ENCODE results near the gene FOXC2.
"Not testable (repeated sequence)": the region's sequence is repeated elsewhere in the genome, so short reads cannot be mapped to it uniquely, and the experiment has no call there.

FOXC2 gene

GRCh38 chr16:86575095-86575685 is 8.6 kb downstream of the FOXC2 start:
- DNase-seq = no peak

DNA sequence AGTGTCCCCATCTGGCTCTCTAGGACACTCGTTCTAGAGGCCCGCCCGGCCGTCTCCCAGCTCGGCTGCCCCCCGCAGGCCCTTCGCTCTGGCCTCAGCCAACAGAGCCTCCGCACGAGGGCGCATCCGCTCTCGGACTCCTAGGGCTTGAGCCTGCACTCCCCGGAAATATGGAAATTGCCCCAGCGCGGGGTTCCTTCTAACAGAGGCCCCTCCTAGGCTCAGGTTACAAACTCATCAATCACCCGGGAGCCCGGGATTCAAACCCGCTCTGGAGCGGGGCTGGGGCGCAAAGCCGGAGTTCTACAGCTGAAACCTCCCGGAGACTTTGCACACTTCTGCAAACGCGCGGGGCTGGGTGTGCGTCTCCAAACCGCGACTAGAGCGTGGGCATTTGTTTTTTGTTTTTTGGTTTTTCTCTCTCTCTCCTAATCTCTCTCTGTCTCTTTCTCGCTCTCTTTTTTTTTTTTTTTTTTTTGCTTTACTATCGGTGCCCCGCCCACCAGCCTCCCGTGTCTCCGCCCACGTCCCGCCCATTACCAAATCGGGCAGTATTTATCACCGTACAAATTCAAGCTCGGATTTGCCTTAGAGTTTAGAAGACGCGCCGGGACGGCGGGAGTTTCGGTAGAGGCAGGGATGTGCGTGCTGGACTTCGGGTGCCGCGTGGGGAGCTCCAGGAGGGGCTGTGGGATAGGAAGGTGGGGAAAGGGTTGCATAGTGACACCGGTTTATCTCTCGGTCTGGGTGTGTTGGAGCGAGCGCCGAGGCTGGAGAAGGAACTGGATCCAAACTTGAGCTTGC is 9.3 kb downstream of the FOXC2 start:
- DNase-seq = peak in 1 of 4 experiments; percentile 3

GRCh38 chr16:86576591-86577313 is 10.1 kb downstream of the FOXC2 start:
- no peak for DNase-seq

- no peak for DNase-seq
These were observed 10.8 kb downstream of the FOXC2 start for GRCh38 chr16:86577314-86577971.

DNA sequence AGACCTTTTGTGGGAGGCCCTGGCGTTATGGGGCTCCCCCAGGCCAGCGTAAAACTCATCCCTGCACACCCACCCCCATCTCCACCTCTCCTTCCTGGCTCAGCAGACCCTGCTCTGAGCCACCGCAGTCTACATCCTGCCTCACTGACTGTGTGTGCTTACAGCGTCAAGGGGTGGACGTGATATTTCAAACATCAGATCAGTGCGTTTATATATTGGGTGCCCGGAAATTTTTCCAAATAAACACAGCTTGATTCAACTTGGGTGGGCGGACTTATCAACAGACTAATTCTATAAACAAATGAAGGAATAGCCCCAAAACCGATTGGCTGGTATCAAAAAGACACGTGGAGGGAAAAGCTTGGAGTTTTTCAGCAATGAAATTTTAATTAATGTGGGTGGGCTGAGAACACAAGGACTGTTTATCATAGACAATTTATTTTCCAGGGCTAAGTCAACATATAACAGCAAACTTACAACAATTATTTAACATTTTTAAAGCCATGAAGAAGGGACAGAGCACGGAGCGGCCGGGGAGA is 11.5 kb downstream of the FOXC2 start, which contains the start of gene FOXL1:
Gene FOXL1, plus strand, starts transcription at position 489 of the 539 bp plus-strand sequence. CDS start 175 bp downstream, outside the sequence.
- no peak for DNase-seq

- DNase-seq = no peak
These were observed 12.1 kb downstream of the FOXC2 start for GRCh38 chr16:86578611-86579267.

- DNase-seq = no peak
These were observed 12.8 kb downstream of the FOXC2 start for GRCh38 chr16:86579268-86580062.

- DNase-seq = no peak
These were observed 13.6 kb downstream of the FOXC2 start for GRCh38 chr16:86580063-86580790.

- DNase-seq = no peak
These were observed 14.2 kb downstream of the FOXC2 start for GRCh38 chr16:86580791-86581170.

- DNase-seq = no peak
These were observed 14.8 kb downstream of the FOXC2 start for GRCh38 chr16:86581458-86581857.

DNA sequence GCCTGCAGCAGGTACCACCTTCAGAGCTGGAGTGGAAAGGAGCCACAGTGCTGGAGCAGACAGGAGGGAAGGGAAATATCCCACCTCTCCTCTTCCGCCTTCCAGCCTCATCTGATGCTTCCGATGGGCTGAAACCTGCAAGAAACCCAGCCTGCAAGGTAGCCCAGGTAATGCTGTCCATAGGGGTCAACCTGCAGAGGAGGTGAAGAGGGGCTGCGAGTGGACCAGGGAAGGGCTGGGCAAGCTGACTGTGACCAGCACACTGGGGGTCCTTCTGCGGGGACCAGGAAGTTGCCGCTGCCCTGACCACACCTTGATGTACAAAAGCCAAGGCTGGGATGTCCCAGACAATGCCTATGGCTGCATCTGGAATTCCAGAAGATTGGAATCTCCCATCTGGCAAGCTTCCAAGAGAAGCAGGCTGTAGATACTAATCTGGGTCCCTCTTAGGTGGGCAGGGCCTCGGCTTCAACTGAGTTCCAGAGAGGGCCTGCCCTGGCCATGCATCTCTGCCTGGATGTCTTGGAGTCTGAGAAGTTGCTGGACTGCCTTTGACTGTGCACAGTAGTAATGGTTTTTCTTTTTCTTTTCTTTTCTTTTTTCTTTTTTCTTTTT is 17.5 kb downstream of the FOXC2 start:
- DNase-seq = no peak

DNA sequence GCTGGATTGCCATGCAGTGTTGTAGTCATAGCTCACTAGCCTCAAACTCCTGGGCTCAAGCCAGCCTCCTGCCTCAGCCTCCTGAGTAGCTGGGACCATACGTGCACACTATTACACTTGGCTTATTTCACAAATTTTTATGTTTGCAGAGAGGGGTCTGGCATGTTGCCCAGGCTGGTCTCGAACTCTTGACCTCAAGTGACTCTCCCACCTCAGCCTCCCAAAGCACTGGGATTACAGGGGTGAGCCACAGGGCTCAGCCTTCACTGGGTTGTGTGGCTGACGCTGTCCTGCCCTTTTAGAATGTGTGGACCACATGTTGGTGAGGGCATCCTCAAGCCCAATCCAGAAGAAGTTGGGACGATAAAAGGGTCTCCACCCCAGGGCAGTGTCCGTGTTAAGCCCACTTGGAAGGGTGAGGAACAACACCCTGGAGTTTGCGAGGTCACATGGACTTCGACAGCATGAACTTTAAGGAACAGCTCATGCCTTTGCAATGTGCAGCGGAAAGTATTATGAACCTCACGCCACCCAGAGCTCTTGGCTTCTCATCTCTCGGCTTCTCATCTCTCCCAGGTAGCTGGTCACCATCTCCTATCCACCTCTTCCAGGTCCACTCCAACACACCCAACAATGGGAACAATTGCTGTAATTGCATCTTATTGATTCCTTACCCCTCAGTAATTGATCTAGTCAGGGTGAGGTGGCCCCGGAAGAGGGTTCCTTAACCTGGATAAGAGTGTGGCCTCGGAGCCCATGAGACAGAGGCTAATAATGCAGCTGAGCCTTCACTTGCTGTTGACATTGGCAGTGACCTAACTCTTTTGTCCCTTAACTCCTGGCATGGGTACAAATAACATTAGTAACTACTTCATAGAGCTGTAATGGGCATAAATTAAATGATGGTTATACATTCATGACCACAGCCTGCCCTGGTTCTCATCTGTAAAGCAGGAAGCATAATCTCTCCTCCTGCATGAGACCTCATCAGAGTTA is 18.4 kb downstream of the FOXC2 start:
- no peak for DNase-seq

DNA sequence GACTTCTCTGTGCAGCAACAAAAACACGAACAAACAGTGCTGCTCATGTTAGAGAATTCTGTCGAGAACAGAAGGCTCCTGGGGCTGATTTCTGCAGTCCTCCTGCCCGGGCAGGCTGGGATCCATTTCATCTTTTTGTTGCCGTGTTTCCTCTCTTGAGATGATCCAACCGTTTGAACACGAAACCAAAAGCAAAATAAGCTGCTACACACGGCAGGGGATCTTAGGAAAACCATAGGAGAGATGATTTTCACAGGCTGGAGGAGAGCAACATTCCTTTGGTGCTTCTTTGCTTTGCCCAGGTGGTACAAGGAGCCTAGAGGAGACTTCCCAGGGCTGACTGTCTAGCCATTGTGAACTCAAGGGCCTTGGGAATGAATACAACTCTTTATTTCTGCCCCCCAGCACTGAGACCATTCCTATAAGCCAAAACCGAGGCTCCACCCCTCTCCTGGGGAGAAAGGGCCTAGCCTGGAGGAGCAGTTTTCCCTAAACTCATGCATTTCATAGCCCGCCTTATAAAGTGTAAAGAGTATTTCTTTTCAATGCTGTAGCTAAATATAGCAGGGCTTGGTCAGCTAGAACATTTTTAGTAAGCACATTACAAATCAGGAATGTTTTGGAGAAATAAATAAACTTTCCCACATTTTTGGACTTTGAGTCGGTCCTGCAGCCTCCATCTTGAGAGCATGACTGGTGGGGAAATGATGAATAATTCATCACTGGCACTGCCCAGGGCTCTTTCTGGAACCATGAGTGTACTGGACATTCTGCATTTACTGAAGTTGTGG is 19.4 kb downstream of the FOXC2 start:
- no peak for DNase-seq

DNA sequence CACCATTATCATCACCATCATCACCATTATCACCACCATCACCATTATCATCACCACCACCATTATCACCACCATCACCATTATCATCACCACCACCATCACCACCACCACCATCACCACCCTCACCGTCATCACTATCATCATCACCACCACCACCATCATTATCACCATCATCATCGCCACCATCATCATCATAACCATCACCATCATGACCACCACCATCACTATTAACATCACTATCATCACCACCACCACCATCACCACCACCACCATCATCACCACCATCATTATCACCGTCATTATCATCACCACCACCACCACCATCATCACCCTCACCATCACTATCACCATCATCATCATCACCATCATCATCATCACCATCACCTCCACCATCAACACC is 20.9 kb downstream of the FOXC2 start:
- no peak for DNase-seq

GRCh38 chr16:86587955-86588354 is 21.3 kb downstream of the FOXC2 start:
- DNase-seq = not testable (repeated sequence)

GRCh38 chr16:86590501-86591144 is 24.0 kb downstream of the FOXC2 start:
- DNase-seq = no peak

- DNase-seq = no peak
These were observed 24.6 kb downstream of the FOXC2 start for GRCh38 chr16:86591270-86591669.

All from activated naive CD4-positive, alpha-beta T cell (primary cell).